Measurements from ENCODE around the gene ERG. TPM values are rescaled to one million over a fixed set of nuclear protein-coding genes. Genes with fewer than 3 reads are reported as not detected.

Gene ERG
- polyA plus RNA-seq, 1 donor from 2014 or later, result not detected

GRCh38 chr21:38447611-38448010, 50.7 kb downstream of the ERG start:
- H3K9me3 ChIP-seq (ENCODE audit: low read length), result no peaks in the 10 kb centered on the region
- no peaks in the 10 kb centered on the region for H4K20me1 ChIP-seq (ENCODE audit: insufficient read depth)
- no peak overlapping the region for H3K9ac ChIP-seq (ENCODE audit: low read length)
- TF ChIP-seq CTCF (IDR thresholded peaks at IDR 0.05; ENCODE audit: poor library complexity, severe bottlenecking) (no peak), REST (IDR thresholded peaks at IDR 0.05; ENCODE audit: borderline replicate concordance) (no peak), MXI1 (conservative IDR thresholded peaks at IDR 0.05; ENCODE audit: poor library complexity, severe bottlenecking) (no peak), TAF1 (IDR thresholded peaks at IDR 0.05; ENCODE audit: low read depth) (no peak), SMC3 (conservative IDR thresholded peaks at IDR 0.05; ENCODE audit: poor library complexity) (no peak), EZH2 (IDR thresholded peaks at IDR 0.05; ENCODE audit: borderline replicate concordance, insufficient read depth, low read length, poor library complexity, severe bottlenecking) (no peak), RAD21 (conservative IDR thresholded peaks at IDR 0.05) (no peak), EP300 (conservative IDR thresholded peaks at IDR 0.05; ENCODE audit: poor library complexity, severe bottlenecking) (no peak), POLR2AphosphoS5 (IDR thresholded peaks at IDR 0.05) (no peak)
- H3K27ac ChIP-seq (ENCODE audit: low read length), result no peak overlapping the region
- H3K4me2 ChIP-seq (ENCODE audit: low read length), result no peak overlapping the region
- H3F3A ChIP-seq (ENCODE audit: insufficient read depth, low read length, poor library complexity, severe bottlenecking), result no peaks in the 10 kb centered on the region
- H3K27me3 ChIP-seq (ENCODE audit: insufficient read depth, low read depth, low read length), result no peaks in the 10 kb centered on the region
- H3K4me3 ChIP-seq (ENCODE audit: low read length), result no peak overlapping the region
- H2AFZ ChIP-seq (ENCODE audit: low read depth, low read length), result no peak overlapping the region
- H3K36me3 ChIP-seq (ENCODE audit: insufficient read depth, low read length), result no peaks in the 10 kb centered on the region
- H3K79me2 ChIP-seq (replicated peaks; ENCODE audit: insufficient read depth, low read length), result no peaks in the 10 kb centered on the region
- no peaks in the 10 kb centered on the region for H3K9me2 ChIP-seq (ENCODE audit: insufficient read depth, low read length)

GRCh38 chr21:38444691-38445090, 53.6 kb downstream of the ERG start:
- no peak overlapping the region for H3K27ac ChIP-seq (ENCODE audit: low read length)
- no peak overlapping the region for H2AFZ ChIP-seq (ENCODE audit: low read depth, low read length)
- no peaks in the 10 kb centered on the region for H3K9me2 ChIP-seq (ENCODE audit: insufficient read depth, low read length)
- H3K9me3 ChIP-seq (ENCODE audit: low read length), result no peaks in the 10 kb centered on the region
- H3K4me3 ChIP-seq (ENCODE audit: low read length), result no peak overlapping the region
- H3K9ac ChIP-seq (ENCODE audit: low read length), result no peak overlapping the region
- TF ChIP-seq CTCF (IDR thresholded peaks at IDR 0.05; ENCODE audit: poor library complexity, severe bottlenecking) (no peak), SMC3 (conservative IDR thresholded peaks at IDR 0.05; ENCODE audit: poor library complexity) (no peak), TAF1 (IDR thresholded peaks at IDR 0.05; ENCODE audit: low read depth) (no peak), REST (IDR thresholded peaks at IDR 0.05; ENCODE audit: borderline replicate concordance) (no peak), MXI1 (conservative IDR thresholded peaks at IDR 0.05; ENCODE audit: poor library complexity, severe bottlenecking) (no peak), RAD21 (conservative IDR thresholded peaks at IDR 0.05) (no peak), POLR2AphosphoS5 (IDR thresholded peaks at IDR 0.05) (no peak), EZH2 (IDR thresholded peaks at IDR 0.05; ENCODE audit: borderline replicate concordance, insufficient read depth, low read length, poor library complexity, severe bottlenecking) (no peak), EP300 (conservative IDR thresholded peaks at IDR 0.05; ENCODE audit: poor library complexity, severe bottlenecking) (no peak)
- H3K79me2 ChIP-seq (replicated peaks; ENCODE audit: insufficient read depth, low read length), result no peaks in the 10 kb centered on the region
- H3K4me2 ChIP-seq (ENCODE audit: low read length), result no peak overlapping the region
- H3K27me3 ChIP-seq (ENCODE audit: insufficient read depth, low read depth, low read length), result no peaks in the 10 kb centered on the region
- H3F3A ChIP-seq (ENCODE audit: insufficient read depth, low read length, poor library complexity, severe bottlenecking), result no peaks in the 10 kb centered on the region
- H4K20me1 ChIP-seq (ENCODE audit: insufficient read depth), result no peaks in the 10 kb centered on the region
- H3K36me3 ChIP-seq (ENCODE audit: insufficient read depth, low read length), result no peaks in the 10 kb centered on the region
